HFF-Myc (cell line): ENCODE data around the gene CDC34.

ENCODE experiments used
- DNase-seq: peaks from one replicate; pipeline ENCODE4 v3.0.0-alpha.2; 2011; ENCODE audit warnings: low read depth; ENCODE audit errors: extremely low read depth
- H3K4me3 ChIP-seq: replicated peaks from 2 replicates; pipeline ENCODE4 v1.5.1; 2011; ENCODE audit warnings: low read depth, mild to moderate bottlenecking, control low read depth, low read length
- CTCF ChIP-seq: IDR thresholded peaks from 2 replicates; pipeline ENCODE4 v1.5.1; 2012; ENCODE audit warnings: mild to moderate bottlenecking, low read depth, low read length, control low read depth; ENCODE audit errors: missing control alignments

CDC34 gene

GRCh38 chr19:497869-498510 is 33.6 kb upstream of the CDC34 start:
- no peak overlapping the region for H3K4me3 ChIP-seq
- no peak for DNase-seq
- no peak for TF ChIP-seq CTCF

- no peak for TF ChIP-seq CTCF
- H3K4me3 ChIP-seq: no peak overlapping the region
- no peak for DNase-seq
Observed at GRCh38 chr19:498511-498891, 33.1 kb upstream of the CDC34 start.

- no peak for DNase-seq
Observed at GRCh38 chr19:498977-499623, 32.5 kb upstream of the CDC34 start.

GRCh38 chr19:501646-502045 is 29.9 kb upstream of the CDC34 start:
- no peak for DNase-seq
- no peak overlapping the region for H3K4me3 ChIP-seq
- TF ChIP-seq CTCF: no peak

More at GRCh38 chr19:498977-499623, 32.5 kb upstream of the CDC34 start:
- no peak for TF ChIP-seq CTCF
- H3K4me3 ChIP-seq: no peak overlapping the region

DNA sequence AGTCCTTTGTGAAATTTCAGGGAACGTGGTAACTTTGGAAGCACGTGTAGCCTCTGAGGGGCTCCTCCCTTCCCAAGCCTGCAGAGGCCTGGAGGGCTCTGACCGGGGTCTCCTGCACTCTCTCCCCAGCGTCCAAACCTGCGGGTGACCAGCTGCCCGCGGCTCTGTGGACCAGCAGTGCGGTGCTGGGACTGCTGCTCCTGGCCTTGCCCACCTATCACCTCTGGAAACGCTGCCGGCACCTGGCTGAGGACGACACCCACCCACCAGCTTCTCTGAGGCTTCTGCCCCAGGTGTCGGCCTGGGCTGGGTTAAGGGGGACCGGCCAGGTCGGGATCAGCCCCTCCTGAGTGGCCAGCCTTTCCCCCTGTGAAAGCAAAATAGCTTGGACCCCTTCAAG is 26.9 kb upstream of the CDC34 start:
- DNase-seq: no peak
- H3K4me3 ChIP-seq: no peak overlapping the region
- no peak for TF ChIP-seq CTCF

GRCh38 chr19:506404-507285 is 24.9 kb upstream of the CDC34 start:
- TF ChIP-seq CTCF: peak; percentile 89
- DNase-seq: peak; percentile 100
- H3K4me3 ChIP-seq: peak overlapping the region; percentile 59
